ENCODE measurements around the gene JADE2. TPM values are rescaled to one million over a fixed set of nuclear protein-coding genes. Genes with fewer than 3 reads are reported as not detected.

The JADE2 gene
- total RNA-seq, 8 experiments from 2014 or later = 0.46 to 20.7 (median 7.6) TPM

- H3K4me3 ChIP-seq = no peak overlapping the region
- 60 to 100% (median 100%) methylated on average over 1 of the region's 1 CpG; no CpG with 5 or more reads in 3 of the 10 experiments for WGBS, 10 experiments
- H3K4me1 ChIP-seq (replicated peaks in 1 of 2) = no peaks in the 10 kb centered on the region
- no peak overlapping the region for H3K27ac ChIP-seq
- in situ Hi-C loops (cut with MboI; ENCODE audit: low pct_unique_long_range_greater_than_20kb in 2 of 9, low sequenced_read_pairs in 9 of 9, unreplicated experiment in 9 of 9) = no loop called here
- ATAC-seq (replicated peaks in 6 of 8) = no peak
Observed at GRCh38 chr5:134625559-134625958, 100.1 kb downstream of the JADE2 start.

GRCh38 chr5:134626369-134627014, 101.0 kb downstream of the JADE2 start:
- H3K4me1 ChIP-seq (replicated peaks in 1 of 2) = peaks cover 0 to 4% of the 10 kb centered on the region in 2 donors
- no peak overlapping the region for H3K4me3 ChIP-seq
- ATAC-seq (replicated peaks in 6 of 8) = no peak
- 52 to 100% (median 79%) methylated on average over 1 to 2 of the region's 2 CpGs for WGBS, 10 experiments
- no peak overlapping the region for H3K27ac ChIP-seq
- in situ Hi-C loops (cut with MboI; ENCODE audit: low pct_unique_long_range_greater_than_20kb in 2 of 9, low sequenced_read_pairs in 9 of 9, unreplicated experiment in 9 of 9) = no loop called here

Other genes with a start within 250 kb of the JADE2 start
- gene CDKL3, start 158.5 kb upstream of the JADE2 start, total RNA-seq = 10 to 100 TPM in 4 of 8 experiments, 1 to 10 TPM in 4; 3.1 to 16.3 (median 8.9) TPM
- gene UBE2B, start 154.1 kb upstream of the JADE2 start, total RNA-seq = 10 to 100 TPM; 27.9 to 72.9 (median 41.9) TPM
- gene CDKN2AIPNL, start 113.8 kb upstream of the JADE2 start, total RNA-seq = 10 to 100 TPM; 30.6 to 67.3 (median 44.6) TPM
- gene SAR1B, start 107.2 kb downstream of the JADE2 start, total RNA-seq = 10 to 100 TPM; 28.2 to 51.8 (median 41.6) TPM
- gene SEC24A, start 123.1 kb downstream of the JADE2 start, total RNA-seq = 10 to 100 TPM; 19.2 to 45.4 (median 26.8) TPM
- gene CAMLG, start 212.9 kb downstream of the JADE2 start, total RNA-seq = 10 to 100 TPM; 23.9 to 89.7 (median 50.5) TPM
- 10 to 100 TPM; 24.8 to 80.6 (median 32.6) TPM for gene DDX46, start 233.1 kb downstream of the JADE2 start, total RNA-seq